ENCODE measurements around the gene KLRF1.

GRCh38 chr12:9786726-9787717, 40.3 kb upstream of the KLRF1 start:
- TF ChIP-seq SP1 (IDR thresholded peaks at IDR 0.05) (no peak), FOXK2 (IDR thresholded peaks at IDR 0.05) (no peak), CTBP1 (IDR thresholded peaks at IDR 0.05; ENCODE audit: borderline replicate concordance) (no peak), LEF1 (IDR thresholded peaks at IDR 0.05; ENCODE audit: borderline replicate concordance) (no peak), BHLHE40 (IDR thresholded peaks at IDR 0.05; ENCODE audit: borderline replicate concordance) (no peak), NFRKB (IDR thresholded peaks at IDR 0.05) (no peak), SUZ12 (IDR thresholded peaks at IDR 0.05) (no peak), ARNT (IDR thresholded peaks at IDR 0.05) (no peak), HDGF (IDR thresholded peaks at IDR 0.05; ENCODE audit: borderline replicate concordance) (no peak), PKNOX1 (IDR thresholded peaks at IDR 0.05) (no peak), TARDBP (IDR thresholded peaks at IDR 0.05) (no peak), FOXM1 (IDR thresholded peaks at IDR 0.05; ENCODE audit: borderline replicate concordance) (no peak), FOXA1 (IDR thresholded peaks at IDR 0.05) (no peak), ELF4 (IDR thresholded peaks at IDR 0.05) (no peak)

All from HEK293T (cell line).